WTC11 (cell line): Measurements from ENCODE around the gene NRG3. TPM values are rescaled to one million over a fixed set of nuclear protein-coding genes. Genes with fewer than 3 reads are reported as not detected.

Source experiments
- ATAC-seq: fragments of 200-7000 bp; cut with Tn5 transposase; 2 replicates; pipeline ENCODE4 v1.10.0; 2021; ENCODE audit warnings: mild to moderate bottlenecking, moderate library complexity
- CTCF ChIA-PET: fragments of 300-600 bp; sonication (Branson Sonifier 250); formaldehyde crosslinking; loops from one replicate; lab custom pipeline; 2021; ENCODE audit warnings: antibody characterized with exemption; lab: Charles Lee
- POLR2A ChIA-PET: fragments of 350-600 bp; sonication (Branson Sonifier 250); formaldehyde crosslinking; loops from one replicate; lab custom pipeline; 2021; ENCODE audit warnings: antibody characterized with exemption; lab: Charles Lee
- DNase-seq: peaks from one replicate; pipeline ENCODE4 v3.0.0; 2021; ENCODE audit warnings: low spot score
- H3K27ac Mint-ChIP-seq: 2 replicates; pipeline ENCODE4 v1.8.0; 2021; ENCODE audit warnings: mixed read lengths
- H3K27me3 Mint-ChIP-seq: 2 replicates; pipeline ENCODE4 v1.8.0; 2021; ENCODE audit warnings: low read depth, mild to moderate bottlenecking, moderate library complexity, mixed read lengths
- H3K36me3 Mint-ChIP-seq: 2 replicates; pipeline ENCODE4 v1.8.0; 2021; ENCODE audit warnings: mixed read lengths
- H3K4me1 Mint-ChIP-seq: 2 replicates; pipeline ENCODE4 v1.8.0; 2022; ENCODE audit warnings: mixed read lengths
- H3K4me3 Mint-ChIP-seq: 2 replicates; pipeline ENCODE4 v1.8.0; 2021; ENCODE audit warnings: mild to moderate bottlenecking, moderate library complexity, mixed read lengths
- H3K9me3 Mint-ChIP-seq: 2 replicates; pipeline ENCODE4 v1.8.0; 2021; ENCODE audit warnings: mixed read lengths
- ATF2 ChIP-seq: sonication (generic); formaldehyde crosslinking; IDR thresholded peaks from 2 replicates; pipeline ENCODE4 v1.8.1; 2022; ENCODE audit warnings: low read depth, missing genetic modification reagents, borderline replicate concordance
- ATF3 ChIP-seq: sonication (generic); formaldehyde crosslinking; conservative IDR thresholded peaks from 2 replicates; pipeline ENCODE4 v1.8.1; 2022; ENCODE audit warnings: mild to moderate bottlenecking, missing genetic modification reagents
- CREB1 ChIP-seq: sonication (generic); formaldehyde crosslinking; IDR thresholded peaks from 2 replicates; pipeline ENCODE4 v1.8.0; 2023; ENCODE audit warnings: mild to moderate bottlenecking, missing genetic modification reagents
- CREM ChIP-seq: sonication (generic); formaldehyde crosslinking; IDR thresholded peaks from 2 replicates; pipeline ENCODE4 v1.8.1; 2022; ENCODE audit warnings: mild to moderate bottlenecking, missing genetic modification reagents, moderate library complexity
- ELF4 ChIP-seq: sonication (generic); formaldehyde crosslinking; IDR thresholded peaks from 2 replicates; pipeline ENCODE4 v1.8.1; 2022; ENCODE audit warnings: low read depth, mild to moderate bottlenecking, moderate library complexity, missing genetic modification reagents
- EMX1 ChIP-seq: fragments of 250-450 bp; sonication (Bioruptor Pico); IDR thresholded peaks from 2 replicates; pipeline ENCODE4 v1.8.0; 2021; ENCODE audit warnings: mild to moderate bottlenecking
- ETV6 ChIP-seq: sonication (generic); formaldehyde crosslinking; IDR thresholded peaks from 2 replicates; pipeline ENCODE4 v1.8.1; 2022; ENCODE audit warnings: mild to moderate bottlenecking, missing genetic modification reagents
- GABPB1 ChIP-seq: sonication (generic); formaldehyde crosslinking; IDR thresholded peaks from 2 replicates; pipeline ENCODE4 v1.8.1; 2023; ENCODE audit warnings: mild to moderate bottlenecking, missing genetic modification reagents
- IRF2 ChIP-seq: sonication (generic); formaldehyde crosslinking; IDR thresholded peaks from 2 replicates; pipeline ENCODE4 v1.8.0; 2022; ENCODE audit warnings: low read depth, missing genetic modification reagents, borderline replicate concordance
- JAZF1 ChIP-seq: fragments of 250-450 bp; sonication (Bioruptor Pico); IDR thresholded peaks from 2 replicates; pipeline ENCODE4 v1.9.0; 2021; ENCODE audit warnings: moderate library complexity, mild to moderate bottlenecking, inconsistent platforms
- JUN ChIP-seq: sonication (generic); formaldehyde crosslinking; IDR thresholded peaks from 2 replicates; pipeline ENCODE4 v1.8.0; 2023; ENCODE audit warnings: mild to moderate bottlenecking, missing genetic modification reagents
- MAX ChIP-seq: sonication (generic); formaldehyde crosslinking; IDR thresholded peaks from 2 replicates; pipeline ENCODE4 v1.8.0; 2022; ENCODE audit warnings: mild to moderate bottlenecking, missing genetic modification reagents
- NFE2L1 ChIP-seq: sonication (generic); formaldehyde crosslinking; IDR thresholded peaks from 2 replicates; pipeline ENCODE4 v1.8.1; 2023; ENCODE audit warnings: missing genetic modification reagents
- PRDM15 ChIP-seq: sonication (generic); formaldehyde crosslinking; IDR thresholded peaks from 2 replicates; pipeline ENCODE4 v1.8.0; 2022; ENCODE audit warnings: missing genetic modification reagents
- SP1 ChIP-seq: sonication (generic); formaldehyde crosslinking; conservative IDR thresholded peaks from 2 replicates; pipeline ENCODE4 v1.8.1; 2022; ENCODE audit warnings: missing genetic modification reagents
- STAT6 ChIP-seq: sonication (generic); formaldehyde crosslinking; conservative IDR thresholded peaks from 2 replicates; pipeline ENCODE4 v1.8.1; 2023; ENCODE audit warnings: mild to moderate bottlenecking, low read depth, missing genetic modification reagents, moderate library complexity
- TEAD1 ChIP-seq: sonication (generic); formaldehyde crosslinking; IDR thresholded peaks from 2 replicates; pipeline ENCODE4 v1.8.0; 2022; ENCODE audit warnings: mild to moderate bottlenecking, missing genetic modification reagents
- ZNF219 ChIP-seq: sonication (generic); formaldehyde crosslinking; IDR thresholded peaks from 2 replicates; pipeline ENCODE4 v1.8.0; 2023; ENCODE audit warnings: missing genetic modification reagents, mild to moderate bottlenecking, borderline replicate concordance
- total RNA-seq: library from RNA; stranded (reverse); gene quantifications from 3 replicates; pipeline ENCODE4 v1.2.3, GENCODE V29; 2021

NRG3 gene
- total RNA-seq, 1 experiment from 2014 or later = 7.0 TPM

- CTCF ChIA-PET = no interaction called here
- Mint-ChIP-seq H3K9me3 (peaks cover 20% of the 10 kb centered on the region), H3K36me3 (peaks cover 17% of the 10 kb centered on the region), H3K27ac (no peak overlapping the region), H3K27me3 (no peaks in the 10 kb centered on the region), H3K4me3 (no peak overlapping the region), H3K4me1 (no peaks in the 10 kb centered on the region)
- no peak for DNase-seq
- no peak for TF ChIP-seq STAT6 (CRISPR knock-in tag)
- no peak for TF ChIP-seq NFE2L1
- no peak for TF ChIP-seq ATF2
- no peak for TF ChIP-seq CREB1 (CRISPR knock-in tag)
- no peak for TF ChIP-seq ATF3 (CRISPR knock-in tag)
- no peak for TF ChIP-seq JAZF1 (CRISPR knock-in tag)
- no peak for TF ChIP-seq TEAD1 (CRISPR knock-in tag)
- TF ChIP-seq MAX (CRISPR knock-in tag) = no peak
- ATAC-seq = no peak
- POLR2A ChIA-PET = no interaction called here
Observed at GRCh38 chr10:82916941-82917340, 1041.9 kb downstream of the NRG3 start.

- no peak for TF ChIP-seq EMX1 (CRISPR knock-in tag)
- Mint-ChIP-seq H3K9me3 (peaks cover 28% of the 10 kb centered on the region), H3K36me3 (peaks cover 17% of the 10 kb centered on the region), H3K4me1 (no peaks in the 10 kb centered on the region), H3K27ac (no peak overlapping the region), H3K27me3 (no peaks in the 10 kb centered on the region), H3K4me3 (no peak overlapping the region)
- ATAC-seq (no peak), DNase-seq (no peak)
- ChIA-PET CTCF (no interaction called here), POLR2A (no interaction called here)
Observed at GRCh38 chr10:82918022-82918421, 1043.0 kb downstream of the NRG3 start.

GRCh38 chr10:82922046-82922445, 1047.1 kb downstream of the NRG3 start:
- no peak for ATAC-seq
- no peaks in the 10 kb centered on the region for H3K27me3 Mint-ChIP-seq
- H3K36me3 Mint-ChIP-seq = peaks cover 17% of the 10 kb centered on the region
- H3K4me3 Mint-ChIP-seq = no peak overlapping the region
- TF ChIP-seq ELF4 (CRISPR knock-in tag) = no peak
- no peak for TF ChIP-seq CREM (CRISPR knock-in tag)
- TF ChIP-seq SP1 (CRISPR knock-in tag) = no peak
- TF ChIP-seq EMX1 (CRISPR knock-in tag) = no peak
- TF ChIP-seq NFE2L1 = no peak
- no peak for TF ChIP-seq CREB1 (CRISPR knock-in tag)
- no peak for TF ChIP-seq PRDM15 (CRISPR knock-in tag)
- no peak for TF ChIP-seq ZNF219 (CRISPR knock-in tag)
- no peak for TF ChIP-seq IRF2 (CRISPR knock-in tag)
- no peak for TF ChIP-seq TEAD1 (CRISPR knock-in tag)
- no peak for TF ChIP-seq GABPB1 (CRISPR knock-in tag)
- no peak for TF ChIP-seq JUN (CRISPR knock-in tag)
- TF ChIP-seq ETV6 (CRISPR knock-in tag) = no peak
- no peak for DNase-seq
- H3K4me1 Mint-ChIP-seq = no peaks in the 10 kb centered on the region
- CTCF ChIA-PET = no interaction called here
- H3K27ac Mint-ChIP-seq = no peak overlapping the region
- POLR2A ChIA-PET = no interaction called here
- peaks cover 38% of the 10 kb centered on the region for H3K9me3 Mint-ChIP-seq
